ENCODE measurements around the gene ZNF106.

ZNF106 gene

DNA sequence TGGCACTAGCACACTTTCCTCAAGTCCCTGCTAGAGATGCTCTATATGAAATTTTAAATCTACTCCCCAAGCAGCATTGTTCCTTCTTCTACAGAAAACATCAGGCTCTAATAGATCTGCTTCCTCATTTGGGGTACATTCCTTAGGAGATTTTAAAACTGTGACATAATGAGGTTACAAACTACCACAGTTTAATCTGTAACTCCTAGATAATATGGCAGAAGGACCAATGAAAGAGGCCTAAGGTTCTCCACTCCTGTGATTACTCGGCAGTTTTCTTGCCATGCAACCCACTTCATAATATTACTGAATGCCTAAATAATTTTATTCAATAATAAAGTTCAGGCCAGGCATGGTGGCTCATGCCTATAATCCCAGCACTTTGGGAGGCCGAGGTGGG is 16.1 kb downstream of the ZNF106 start:
- no peak for FAIRE-seq

DNA sequence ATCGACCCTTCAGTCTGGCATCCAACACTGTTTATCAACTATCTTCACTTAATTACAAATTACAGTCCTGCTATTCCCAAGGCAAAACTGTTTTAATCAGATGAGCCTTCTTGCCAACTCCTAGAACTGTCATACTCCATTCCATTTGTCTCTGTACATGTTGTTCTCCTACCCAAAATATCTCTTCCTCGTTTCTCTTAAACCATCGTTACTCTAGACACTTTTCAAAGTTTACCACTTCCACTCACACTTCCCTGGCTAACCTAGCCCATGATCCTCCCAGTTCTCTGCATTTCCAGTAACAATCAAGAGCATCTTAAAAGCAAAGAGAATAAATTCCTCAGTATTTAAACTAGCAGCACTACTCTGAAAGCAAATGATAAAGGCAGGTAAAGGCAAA is 19.9 kb downstream of the ZNF106 start:
- FAIRE-seq, result no peak

DNA sequence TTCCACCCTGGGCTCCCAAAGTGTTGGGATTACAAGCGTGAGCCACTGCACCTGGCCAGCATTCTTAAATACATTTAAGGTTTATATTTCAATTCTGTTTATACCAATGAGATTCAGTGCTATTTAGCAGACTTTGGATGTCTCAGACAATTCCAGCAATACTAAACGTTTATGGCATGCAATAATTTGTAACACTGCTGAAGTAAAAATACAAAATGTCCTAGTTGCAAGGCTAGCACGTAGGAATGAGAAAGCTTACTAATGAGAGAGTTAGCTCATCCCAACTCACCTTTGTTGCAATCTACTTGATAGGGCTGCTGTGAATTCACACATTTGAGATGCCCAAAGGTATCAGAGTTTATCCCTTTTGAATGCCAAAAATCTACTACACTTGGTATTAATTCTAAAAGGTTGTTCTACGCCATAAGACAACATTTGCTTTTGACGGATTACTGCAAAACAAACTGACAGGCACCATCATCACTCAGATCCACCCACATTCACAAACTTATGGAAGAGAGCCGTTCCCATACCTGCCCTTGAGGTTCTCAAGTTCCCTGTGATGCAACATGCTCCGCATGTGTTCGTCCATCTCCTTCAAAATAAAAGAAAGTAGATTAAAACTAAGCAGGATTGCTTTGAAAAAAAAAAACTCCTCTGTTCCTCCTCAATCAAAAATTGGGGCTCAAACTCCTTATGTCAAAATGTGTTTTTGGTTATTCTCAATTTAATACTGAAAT is 25.3 kb downstream of the ZNF106 start:
- FAIRE-seq, result no peak

DNA sequence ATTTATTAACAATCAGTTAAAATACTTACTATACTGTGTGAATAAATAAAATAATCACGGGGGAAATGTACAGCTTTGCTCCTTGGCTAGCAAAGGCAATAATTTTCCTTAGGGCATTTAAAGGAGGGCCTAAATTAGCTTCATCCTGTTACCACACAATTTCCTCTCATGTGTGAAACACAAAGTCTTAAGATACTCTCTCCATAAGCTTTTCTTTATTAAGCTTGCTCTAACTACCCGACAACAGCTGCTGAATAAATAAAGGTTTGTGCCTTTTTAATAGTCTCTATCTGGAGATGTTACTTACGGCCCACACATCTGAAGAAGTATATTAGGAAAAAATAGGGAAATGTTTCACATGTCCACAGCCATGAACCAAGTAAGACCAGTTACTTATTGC is 29.7 kb downstream of the ZNF106 start:
- no peak for FAIRE-seq

DNA sequence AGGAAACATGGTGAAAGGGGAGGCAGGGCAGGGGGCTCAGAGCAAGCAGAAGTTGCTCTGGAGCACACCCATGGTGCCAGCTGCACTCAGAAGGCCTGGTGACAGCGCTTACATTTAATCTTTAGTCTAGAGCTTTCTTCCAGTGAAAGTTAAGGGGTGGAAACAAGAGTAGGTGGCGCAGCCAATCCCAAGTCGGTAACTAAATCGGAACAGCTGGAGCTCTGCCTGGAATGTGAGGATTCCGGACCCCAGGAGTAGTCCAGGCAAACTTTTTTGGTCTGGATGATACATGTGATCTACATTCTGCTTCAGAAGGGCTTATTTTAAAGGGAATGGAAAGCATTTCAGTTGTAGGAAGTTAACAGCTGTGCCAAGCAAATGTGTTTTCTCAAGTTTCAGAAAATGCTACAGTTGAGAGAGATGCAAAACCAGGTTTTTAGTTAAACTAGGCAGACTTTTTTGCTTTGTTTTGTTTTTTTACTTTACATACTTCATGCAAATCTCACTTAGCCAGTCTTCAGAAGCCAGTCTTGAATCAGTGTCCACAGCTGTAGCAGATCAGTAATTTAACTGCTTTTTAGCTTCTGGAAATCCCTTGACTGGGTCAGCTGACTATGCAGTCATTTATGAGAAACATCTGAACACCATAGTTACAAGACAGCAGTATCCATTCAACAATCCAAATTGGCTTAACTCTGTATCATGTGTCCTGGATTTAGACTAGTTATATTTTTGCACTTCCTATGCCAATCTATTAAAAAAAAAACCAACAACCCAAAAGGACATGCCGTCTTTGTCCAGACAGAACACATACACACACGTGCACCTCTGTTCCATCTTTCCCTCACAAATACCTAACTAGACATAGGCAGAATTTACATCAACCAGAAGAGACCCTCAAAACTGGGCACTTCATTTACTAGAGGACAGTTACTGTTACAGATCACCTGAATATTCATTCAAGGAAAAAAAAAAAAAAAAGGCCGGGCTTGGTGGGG is 33.2 kb downstream of the ZNF106 start:
- FAIRE-seq, result peak; percentile 91

DNA sequence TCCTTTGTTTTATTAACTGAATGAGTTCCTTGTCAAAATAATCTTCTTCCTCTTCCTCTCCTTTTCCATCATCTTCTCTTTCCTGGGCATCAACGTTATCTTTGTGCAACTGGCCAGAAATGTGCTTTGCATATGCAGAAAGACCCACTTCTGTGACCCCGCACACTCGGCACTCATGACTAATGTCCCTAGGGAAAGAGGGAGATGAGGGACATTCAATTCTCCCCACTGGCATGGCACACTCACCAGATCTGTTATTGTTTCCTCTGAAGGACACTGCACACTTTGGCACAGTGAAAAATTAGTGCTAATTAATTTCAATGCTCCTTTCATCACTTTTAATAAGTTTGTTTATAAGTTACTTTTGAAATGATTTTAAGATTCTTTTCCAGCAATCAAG is 34.0 kb downstream of the ZNF106 start:
- no peak for FAIRE-seq

DNA sequence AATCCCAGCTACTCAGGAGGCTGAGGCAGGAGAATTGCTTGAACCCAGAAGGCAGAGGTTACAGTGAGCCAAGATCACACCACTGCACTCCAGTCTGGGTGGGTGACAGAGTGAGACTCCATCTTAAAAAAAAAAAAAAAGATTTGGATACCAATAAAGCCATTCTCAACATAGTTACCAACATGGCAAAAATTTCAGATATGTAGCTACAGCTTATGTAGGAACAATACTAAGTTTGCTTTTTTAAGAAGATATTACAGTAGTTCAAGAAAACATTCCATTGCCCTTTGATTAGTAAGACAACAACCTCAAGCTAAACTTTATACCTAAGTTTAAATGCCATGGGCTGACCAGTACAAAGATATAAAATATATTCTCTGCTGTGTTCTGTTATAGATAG is 34.4 kb downstream of the ZNF106 start:
- FAIRE-seq, result no peak

DNA sequence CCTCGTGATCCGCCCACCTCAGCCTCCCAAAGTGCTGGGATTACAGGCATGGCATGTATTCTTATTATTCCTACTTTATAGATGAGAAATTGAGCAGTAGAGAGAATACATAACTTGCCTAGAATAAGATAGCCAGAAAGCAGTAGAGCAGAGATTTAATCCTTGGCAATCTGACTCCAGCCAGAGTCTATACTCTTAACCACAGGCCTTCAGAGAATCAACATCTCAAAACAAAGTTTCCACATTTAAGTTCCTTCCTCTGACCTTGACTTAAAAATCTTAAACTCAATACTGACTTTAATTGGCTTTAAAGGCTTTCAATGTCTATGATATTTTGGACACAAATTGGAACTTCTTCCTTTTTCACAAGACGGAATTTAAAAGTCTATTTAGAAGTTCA is 37.1 kb downstream of the ZNF106 start:
- no peak for FAIRE-seq

DNA sequence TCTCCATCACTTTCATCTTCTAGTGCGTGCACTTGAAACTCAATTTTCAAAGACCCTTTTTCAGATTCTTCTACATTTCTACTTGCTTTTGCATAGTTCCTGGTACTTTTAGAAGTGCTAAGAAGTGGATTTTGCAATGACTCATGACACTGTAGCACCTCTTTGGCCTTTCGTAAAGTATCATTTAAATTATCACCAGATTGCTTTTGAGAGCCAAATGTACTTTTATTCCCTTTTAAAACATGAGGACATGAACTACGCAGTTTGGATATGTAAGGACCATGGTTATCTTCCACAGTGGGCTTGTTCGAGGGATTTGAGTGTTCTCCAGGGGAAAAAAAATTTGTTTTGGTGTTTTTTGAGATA is 40.5 kb downstream of the ZNF106 start:
- FAIRE-seq, result no peak

DNA sequence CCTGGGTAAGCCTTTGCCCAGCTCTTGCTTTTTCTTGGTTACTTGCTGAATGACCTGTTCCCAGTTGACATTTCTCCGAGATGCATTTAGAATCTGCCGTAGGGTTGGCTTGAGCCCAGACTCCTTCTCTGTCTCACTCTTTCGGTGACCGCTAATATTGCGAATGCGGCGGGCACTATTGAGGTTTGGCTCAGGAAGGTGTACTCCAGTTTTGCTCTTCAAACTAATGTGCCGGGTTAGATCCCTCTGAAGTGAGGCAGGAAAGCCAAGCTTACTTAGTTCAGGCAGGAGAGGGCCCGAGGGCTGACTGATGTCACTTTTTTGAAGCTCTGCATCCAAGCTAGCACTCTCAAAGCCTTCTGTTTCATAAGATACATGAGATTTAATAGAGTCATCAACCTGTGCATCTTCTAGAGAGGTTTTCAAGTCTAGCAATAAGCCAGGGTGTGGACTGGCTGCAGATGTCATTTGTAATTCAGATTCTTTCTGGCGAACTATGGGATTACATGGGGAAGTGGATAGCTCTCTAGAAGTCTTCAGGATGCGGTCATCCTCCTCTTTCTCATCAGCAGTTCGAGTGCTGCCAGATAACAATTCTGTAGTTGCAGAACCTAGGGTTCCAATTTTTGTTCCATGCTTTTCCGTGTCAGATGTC is 41.0 kb downstream of the ZNF106 start:
- FAIRE-seq, result no peak

DNA sequence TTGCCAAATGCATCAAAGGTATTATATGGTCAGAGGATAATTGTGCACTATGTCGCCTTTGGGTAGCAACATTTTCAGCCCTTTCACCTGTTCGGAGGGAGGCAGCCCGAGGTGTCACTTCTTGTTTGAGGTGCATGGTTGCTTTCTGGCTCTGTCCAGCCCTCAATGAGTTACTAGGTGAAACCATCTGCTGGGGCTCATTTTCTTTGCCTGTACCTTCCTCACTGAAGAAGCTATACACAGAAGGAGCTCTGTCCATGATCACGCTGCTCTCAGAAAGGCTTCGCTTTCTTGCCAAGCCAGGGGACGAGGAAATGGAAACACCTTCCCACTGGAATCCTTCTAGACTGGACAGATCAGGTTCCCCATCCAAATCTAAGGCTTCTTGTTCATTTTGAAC is 42.7 kb downstream of the ZNF106 start:
- no peak for FAIRE-seq

DNA sequence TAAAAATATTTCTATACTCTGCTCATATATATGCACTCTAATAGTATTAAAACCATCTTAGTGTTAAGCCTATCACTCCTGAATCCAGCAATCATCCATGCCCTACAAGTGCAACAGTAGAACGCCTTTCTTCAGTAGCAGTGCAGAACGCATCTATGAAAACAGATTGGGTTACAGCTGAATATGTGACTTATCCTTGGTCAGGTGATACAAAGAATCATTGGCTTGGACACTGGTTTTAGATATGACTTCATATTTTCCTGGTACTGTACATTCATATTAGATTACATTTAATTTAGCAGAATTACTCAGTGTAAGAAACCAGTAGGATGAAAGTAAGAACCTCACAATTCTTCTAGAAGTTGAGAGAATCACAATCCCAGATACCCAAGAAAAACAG is 43.3 kb downstream of the ZNF106 start:
- FAIRE-seq, result no peak

DNA sequence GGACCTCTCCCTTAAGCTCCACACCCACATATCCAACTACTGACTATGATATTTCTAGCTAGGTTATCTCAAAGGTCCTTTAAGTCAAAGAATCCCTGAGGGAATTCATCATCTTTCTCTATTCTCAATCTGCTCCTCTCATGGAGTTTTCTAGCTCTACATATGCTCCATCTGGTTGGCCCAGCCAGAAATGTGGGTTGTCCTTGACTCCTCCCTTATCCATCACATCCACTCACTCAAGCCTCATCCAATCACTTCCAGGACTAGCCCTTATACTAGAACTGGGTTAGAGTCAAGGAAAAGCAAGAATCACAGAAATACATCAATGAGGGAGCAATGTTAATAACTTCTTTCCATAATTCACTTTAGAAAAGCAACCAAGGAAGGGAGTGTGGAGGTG is 45.4 kb downstream of the ZNF106 start:
- no peak for FAIRE-seq

DNA sequence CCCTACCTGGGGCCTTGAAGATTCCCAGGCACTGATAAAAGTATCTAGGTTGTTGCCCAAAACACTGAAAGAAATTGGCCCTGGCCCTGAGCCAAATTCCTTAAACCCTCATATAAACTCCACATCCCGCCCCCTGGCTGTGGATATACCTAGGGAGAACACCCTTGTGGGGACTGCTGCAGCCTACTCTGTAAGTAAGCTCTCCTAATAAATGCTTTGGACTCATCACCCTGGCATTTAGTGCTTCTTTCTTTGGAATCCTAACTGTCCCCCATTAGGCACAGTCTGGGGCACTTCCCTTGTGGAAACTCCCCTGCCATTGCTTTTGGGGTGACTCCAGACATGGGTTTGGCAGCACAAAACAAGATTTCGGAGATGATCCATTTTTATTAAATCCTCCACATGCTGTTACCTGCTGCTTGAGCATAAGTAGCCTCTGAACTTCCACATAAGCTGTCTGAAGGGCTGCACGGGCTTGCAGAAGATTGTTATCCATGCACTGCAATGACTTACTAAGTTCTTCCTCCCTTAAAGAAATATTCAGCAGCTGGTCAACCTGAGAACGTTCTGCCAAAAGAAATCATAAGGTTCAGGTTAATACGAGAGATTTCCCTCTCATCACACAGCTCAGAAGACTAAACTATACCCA is 46.4 kb downstream of the ZNF106 start:
- FAIRE-seq, result no peak

DNA sequence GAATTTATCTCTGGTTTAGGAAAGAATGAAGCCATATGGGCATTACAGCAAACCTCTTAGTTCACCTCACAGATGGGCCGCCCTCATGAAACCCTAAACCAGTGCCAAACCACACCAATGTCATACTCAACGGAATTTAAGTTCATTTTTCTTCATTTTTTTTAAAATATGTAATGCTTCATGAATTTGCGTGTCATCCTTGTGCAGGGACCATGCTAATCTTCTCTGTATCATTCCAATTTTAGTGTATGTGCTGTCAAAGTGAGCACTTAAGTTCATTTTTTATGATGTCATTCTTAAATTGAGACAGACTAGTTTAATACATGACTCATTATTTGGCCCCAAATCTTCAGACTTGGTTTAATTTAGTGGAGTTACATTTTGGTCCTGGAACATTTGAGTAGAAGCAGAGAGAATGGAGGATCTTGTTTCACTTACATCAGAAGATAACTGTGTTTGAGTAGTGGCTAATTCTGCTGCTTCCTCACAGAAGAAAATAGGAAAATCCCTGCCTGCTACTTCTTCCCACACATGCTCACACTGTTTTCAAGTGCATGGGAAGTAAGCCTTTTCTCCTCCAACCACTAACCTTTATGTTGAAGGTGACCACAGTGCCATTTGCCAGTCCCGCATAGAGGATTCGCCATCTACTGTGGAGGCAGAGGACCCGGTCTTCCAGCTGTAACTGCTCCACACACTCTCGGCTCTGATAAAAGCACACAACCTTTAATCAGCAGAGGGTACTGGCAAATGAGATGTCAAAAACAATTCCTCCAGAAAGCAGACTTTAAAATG is 63.3 kb downstream of the ZNF106 start:
- FAIRE-seq, result no peak

DNA sequence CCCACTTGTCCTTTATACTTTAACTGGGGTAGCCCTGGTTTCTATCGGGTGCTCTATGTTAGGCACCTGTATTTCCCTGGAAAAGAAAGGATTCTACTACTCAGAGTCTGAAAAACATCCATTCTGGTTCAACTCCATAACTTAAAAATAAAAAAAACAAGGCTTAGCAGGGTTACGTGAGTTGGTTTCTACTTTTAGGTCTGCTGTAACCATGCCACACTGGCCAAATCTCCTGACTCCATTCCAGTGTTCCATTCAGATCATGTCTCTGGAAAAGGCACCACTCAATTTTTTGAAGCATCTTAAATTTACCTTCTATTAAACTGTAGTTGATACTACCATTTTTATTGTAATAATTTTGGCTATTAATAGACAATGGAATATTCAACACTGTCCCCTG is 69.6 kb downstream of the ZNF106 start:
- FAIRE-seq, result no peak

DNA sequence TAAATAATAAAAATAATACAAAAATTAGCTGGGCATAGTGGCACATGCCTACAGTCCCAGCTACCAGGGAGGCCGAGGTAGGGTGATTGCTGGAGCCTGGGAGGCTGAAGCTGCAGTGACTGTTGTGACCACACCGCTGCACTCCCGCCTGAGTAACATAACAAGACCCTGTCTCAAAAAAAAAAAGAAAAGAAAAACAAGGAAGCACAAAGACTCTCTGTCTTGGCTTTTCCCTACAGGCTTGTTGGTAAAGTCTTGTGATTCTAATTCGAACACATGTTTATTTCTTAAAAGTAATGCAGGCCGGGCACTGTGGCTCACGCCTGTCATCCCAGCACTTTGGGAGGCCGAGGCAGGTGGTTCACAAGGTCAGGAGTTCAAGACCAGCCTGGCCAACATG is 71.6 kb downstream of the ZNF106 start:
- FAIRE-seq, result no peak

DNA sequence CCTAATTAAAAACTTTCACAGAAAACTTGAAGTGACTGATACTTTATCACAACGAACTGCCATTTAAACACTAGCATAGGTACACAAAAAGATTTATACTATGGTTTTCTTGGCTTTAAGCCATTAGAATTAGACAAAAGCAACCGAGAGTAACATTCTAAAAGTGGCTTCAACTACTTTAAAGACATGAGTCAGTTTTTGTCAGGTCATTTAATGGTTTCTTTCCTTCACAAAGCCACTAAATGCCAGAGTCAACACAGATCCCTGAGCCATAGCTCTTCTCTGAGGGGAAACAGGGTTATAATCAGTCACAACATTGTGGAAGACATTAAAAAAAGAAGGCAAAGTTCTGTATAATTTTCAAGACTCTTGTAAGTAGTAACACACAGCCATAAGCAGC is 77.0 kb downstream of the ZNF106 start:
- FAIRE-seq, result peak; percentile 77

DNA sequence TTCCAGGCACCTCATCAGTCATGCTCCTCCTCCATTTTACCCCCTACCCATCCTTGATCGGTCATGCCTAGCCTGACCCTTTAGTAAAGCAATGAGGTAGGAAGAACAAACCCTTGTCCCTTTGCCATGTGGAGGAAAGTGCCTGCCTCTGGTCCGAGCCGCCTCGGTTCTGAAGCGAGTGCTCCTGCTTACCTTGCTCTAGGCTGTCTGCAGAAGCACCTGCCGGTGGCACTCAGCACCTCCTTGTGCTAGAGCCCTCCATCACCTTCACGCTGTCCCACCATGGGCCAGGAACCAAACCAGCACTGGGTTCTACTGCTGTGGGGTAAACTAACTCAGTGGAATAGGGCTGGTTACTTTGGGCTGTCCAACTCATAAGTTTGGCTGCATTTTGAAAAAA is 79.1 kb downstream of the ZNF106 start:
- no peak for FAIRE-seq

DNA sequence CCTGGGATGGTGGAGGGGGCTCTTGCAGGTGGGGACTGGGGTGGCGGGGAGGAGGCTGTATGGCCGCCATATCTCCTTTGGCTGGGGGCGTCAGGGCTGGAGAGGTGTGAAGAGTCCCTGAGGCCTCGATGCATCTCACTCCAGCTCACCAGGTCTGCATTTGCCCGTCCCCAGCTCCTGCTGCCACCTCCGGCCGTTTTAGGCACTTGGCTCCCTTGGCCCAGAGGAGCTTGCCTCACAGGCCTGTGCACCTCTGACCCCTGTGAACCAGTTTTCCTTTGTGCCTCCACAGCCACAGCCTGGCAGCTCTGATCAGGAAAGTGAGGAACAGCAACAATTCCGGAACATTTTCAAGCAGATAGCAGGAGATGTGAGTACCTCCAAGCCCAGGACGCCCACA is 81.9 kb downstream of the ZNF106 start:
- FAIRE-seq, result no peak

DNA sequence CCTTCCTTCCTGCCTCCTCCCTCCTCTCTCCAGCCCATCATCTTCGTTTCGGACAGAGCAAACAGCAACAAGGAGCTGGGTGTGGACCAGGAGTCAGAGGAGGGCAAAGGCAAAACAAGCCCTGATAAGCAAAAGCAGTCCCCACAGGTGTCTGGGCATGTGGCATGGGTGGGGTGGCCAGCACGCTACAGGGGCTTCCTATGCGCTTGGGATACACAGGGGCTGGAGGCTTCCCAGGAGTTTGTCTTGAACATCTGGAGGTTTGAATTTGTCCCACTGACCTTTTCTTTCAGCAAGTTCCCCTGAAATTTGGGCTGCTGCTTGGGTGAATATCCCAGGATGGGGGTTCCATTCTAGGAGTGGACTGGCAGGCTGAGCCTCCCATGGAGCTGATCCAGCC is 82.8 kb downstream of the ZNF106 start:
- no peak for FAIRE-seq

DNA sequence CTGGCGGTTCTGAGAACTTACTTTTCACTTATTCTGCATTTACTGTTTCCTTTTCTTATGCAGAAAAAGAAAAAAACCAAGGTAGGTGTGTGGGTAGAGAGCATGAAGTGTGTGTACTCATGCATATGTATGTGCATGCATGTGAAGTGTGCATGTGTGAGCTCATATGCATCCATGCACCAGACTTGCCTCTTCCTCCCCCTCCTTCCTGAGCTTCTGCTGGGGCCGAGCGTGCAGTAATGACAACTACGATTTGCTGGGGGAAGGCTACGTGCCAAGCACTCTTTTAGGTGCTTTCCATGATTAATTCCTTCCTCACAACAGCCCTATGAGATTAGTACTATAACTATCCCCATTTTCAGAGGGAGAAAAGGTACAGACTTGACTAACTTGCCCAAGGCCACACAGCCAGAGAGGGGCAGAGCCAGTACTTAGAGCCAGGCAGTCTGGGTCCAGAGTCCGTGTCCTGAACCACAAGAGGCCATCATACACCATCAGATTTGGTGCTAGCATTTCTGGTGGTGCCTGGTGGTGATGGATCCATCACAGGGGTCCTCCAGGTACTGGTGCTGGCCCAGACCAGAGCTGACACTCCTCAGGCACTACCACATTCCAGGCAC is 85.0 kb downstream of the ZNF106 start:
- no peak for FAIRE-seq

Measured in endometrium (tissue), 2 donors.